ENCODE data around the gene ARMH1. TPM values are rescaled to one million over a fixed set of nuclear protein-coding genes. Genes with fewer than 3 reads are reported as not detected.

The ARMH1 gene
- 0.37 and 2.8 TPM in 2 replicates for total RNA-seq (2014; rRNA removed; shearing (Covaris generic))

DNA sequence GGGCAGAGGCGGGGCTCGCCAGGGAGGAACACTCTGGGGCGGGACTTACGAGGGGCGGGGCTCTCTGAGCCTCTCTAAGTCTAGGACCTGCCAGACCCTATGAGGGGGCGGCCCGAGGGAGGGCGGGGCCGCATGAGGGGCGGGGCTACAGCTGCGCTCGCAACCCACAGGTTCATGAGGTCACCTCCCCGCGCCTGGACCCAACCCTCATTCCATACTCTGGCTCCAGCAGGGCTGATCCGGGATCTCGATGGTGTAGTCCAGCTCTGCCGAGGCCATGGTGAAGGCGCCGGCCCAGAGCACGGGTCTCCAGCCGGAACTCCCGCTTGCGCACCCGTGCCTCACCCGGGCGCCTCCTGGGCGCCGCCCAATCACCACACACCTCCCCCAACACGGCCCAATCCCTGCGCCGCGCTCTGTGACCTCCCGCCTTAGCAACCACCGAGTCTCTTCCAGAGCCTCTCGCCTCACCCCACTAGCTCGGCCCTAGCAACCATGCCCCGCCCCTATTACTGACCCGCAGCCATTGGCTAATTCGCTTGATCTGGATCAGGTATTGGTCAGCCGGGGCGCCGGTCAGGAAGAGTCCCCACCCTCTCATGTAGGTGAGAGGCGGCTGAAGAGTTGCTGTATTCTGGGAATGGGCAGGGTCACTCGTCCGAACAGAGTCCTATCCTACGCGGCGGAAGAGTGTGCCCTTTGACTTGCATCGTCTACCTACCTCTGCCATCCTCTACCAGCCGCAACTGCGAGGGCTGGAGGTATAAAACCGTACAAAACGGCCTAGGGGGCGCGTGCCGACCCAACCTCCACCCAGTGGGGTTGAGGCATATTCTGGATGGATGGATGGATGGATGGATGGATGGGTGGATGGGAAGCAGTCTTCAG lies at the start of gene ARMH1, which contains the start of gene TMEM53:
TSS of gene ARMH1 (plus strand) at position 602 of the 888 bp plus-strand sequence. CDS start 14,984 bp downstream, outside the sequence.
TSS of gene TMEM53 (minus strand) at position 369 of the 888 bp plus-strand sequence. CDS start at position 279, 90 bp downstream.
- peak; percentile 99 for DNase-seq (ENCODE audit: low read depth)

DNA sequence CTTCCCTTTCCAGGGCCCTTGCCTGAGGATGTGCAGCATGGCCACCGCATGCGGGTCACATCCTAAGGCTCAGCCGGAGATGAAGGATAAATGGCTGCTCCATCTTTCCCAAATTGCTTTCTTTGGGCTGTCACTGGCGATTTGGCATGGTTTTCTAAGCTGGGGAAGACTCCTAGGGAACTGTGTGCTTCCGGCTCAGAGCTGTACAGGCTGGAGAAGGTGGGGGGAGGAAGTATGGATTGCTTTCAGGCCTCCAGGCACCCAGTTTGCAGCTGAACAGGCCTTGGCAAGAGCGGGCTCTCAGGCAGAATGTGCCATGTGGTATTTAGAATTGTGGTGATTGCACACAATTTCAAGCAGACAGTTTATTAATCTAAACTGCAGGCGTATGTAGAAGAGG lies 49.2 kb upstream of the ARMH1 start:
- no peak for DNase-seq (ENCODE audit: low read depth)

DNA sequence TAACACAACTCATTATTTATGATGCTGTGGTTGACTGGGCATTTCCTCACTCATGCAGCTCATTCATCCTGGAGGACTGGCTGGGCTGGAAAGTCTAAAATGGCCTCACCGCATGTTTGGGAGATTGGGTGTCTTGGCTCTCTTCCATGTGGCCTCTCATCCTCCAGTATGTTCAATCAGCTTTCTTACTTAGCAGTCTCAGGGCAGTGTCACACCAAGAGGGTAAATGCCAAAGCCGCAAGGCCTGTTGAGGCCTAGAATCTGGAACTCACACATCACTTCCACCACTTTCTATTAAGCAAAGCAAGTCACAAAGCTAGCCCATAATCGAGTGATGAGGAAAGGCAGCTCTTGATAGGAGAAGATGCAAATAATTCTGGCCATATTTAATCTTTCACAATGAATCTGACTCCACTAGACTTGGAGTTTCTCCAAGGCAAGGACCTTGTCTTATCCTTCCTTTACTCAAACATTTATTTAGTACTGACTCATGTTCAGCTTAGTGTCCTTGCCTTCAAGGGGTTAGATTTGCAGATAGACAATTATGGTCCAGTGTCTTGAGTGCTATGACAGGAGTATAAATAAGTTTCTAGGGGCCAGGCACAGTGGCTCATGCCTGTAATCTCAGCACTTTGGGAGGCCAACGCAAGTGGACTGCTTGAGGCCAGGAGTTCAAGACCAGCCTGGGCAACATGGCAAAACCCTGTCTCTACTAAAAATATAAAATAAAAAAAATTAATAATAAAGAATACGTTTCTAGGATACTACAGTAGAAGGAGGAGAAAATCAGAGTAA lies 45.4 kb upstream of the ARMH1 start:
- DNase-seq (ENCODE audit: low read depth), result peak; percentile 98

DNA sequence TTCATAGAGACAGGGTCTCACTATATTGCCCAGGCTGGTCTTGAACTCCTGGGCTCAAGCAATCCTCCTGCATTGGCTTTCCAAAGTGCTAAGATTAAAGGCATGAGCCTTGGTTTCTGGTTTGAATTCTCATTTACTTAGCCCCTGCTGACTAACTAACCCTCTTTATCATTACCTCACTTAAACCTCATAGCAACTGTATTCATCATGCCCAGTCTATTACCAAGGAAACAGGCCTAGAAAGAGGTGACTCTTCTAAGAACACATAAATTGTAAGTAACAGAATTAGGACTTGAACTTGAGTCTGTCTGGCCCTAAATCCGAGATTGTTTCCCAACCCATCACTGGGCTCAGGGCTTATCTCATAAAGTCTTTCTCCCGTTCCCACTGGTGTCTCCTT lies 44.4 kb upstream of the ARMH1 start:
- DNase-seq (ENCODE audit: low read depth), result peak; percentile 85

DNA sequence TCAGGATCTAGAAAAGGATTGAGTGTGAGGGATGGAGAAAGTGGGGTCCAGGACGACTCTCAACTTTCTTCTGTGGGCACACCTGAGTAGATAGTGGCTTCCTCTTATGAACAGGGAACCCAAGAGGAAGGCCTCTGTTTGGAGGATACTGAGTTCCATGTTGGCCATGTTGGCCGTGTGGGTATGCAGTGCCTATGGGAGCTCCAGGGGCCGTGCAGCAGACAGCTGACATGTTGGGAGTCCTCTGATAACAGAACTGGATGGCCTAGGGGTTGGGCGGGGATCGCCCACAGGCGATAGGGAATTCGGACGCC lies 43.2 kb upstream of the ARMH1 start:
- no peak for DNase-seq (ENCODE audit: low read depth)

DNA sequence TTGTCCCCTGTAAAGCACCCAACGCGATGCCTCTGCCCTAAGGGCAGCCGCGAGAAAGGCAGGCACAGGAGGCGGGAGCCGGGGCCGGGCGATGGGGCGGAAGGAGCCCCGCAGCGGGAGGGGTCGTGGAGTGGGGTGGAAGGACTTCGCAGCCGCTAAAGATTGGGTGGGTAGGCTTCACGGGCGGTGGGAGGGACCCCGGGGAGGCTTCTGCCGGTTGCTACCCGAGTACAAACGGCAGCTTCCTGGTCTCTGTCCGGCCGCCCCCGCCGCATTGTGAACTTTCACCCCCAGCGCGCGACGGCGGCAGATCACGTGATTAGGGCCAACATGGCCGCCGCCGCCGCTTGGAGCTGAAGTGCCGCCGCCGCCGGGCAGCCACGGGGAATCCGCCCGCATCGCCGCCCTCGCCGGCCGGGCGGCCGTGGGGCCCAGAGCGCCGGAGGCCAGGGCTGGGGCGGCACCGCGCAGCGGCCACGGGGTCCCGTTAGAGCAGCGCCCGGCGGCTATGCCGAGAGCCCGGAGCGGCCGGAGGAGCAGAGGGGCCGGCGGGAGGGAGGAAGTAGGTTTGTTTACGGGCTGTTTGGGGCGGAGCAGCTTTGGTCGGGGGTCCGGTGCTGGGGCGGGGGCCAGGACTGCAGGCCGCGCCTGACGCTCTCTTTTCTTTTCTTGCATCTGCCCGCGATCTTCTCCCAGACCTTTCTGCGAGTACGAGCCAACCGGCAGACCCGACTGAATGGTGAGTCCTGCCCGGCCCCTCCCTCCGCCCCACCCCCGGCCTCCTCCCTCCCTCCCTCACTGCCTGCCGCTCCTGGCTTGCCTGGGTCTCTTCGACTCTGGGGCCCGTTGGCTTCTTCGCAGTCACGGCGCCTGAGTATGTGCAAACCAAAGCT lies 42.6 kb upstream of the ARMH1 start:
- DNase-seq (ENCODE audit: low read depth), result peak; percentile 80

DNA sequence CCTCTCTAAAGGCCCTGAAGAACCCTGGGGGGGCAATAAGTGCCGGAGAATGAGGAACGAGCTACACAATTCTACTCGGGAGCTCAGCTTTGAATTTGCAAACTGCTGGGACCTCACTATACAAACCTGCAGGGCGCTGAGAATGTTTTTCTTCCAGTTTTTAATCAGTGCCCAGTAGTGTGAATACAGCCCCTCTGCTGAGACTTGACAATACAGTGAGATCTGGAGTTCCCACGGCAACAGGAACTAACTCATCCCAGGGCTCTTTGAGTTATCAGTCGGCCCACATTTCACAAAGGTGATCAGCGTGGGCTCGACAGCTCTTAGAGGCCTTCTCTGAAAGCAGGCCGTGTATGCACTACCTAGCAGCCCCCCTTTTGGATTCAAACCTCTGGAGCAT lies 41.9 kb upstream of the ARMH1 start:
- DNase-seq (ENCODE audit: low read depth), result peak; percentile 31

DNA sequence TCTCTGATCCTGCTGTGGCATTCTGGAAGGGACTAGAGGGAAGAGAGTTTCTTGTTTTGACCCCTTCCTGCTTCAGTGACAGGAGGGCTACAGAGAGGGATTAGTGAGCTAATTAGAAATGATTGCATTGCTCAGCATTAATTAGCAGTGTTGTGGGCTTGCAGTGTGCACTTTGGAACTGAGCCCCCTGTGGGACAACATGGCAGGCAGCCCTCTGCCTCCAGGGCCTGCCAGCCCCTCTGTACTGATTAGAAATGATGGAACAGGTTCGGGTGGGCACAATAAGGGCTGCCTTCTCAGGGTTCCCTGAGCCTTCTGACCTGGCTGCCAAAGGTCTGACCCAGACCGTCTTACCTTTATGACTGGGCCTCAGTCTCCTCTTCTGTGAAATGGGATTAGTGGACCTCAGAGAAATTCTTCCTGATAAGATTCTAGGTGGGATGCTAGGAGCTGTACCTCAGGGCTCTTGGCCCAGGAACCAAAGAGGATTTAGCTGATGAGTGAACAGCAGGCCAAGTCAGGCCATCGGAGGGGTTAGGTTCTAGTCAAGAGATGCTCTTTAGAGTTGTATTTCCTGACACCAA lies 39.8 kb upstream of the ARMH1 start:
- DNase-seq (ENCODE audit: low read depth), result no peak

DNA sequence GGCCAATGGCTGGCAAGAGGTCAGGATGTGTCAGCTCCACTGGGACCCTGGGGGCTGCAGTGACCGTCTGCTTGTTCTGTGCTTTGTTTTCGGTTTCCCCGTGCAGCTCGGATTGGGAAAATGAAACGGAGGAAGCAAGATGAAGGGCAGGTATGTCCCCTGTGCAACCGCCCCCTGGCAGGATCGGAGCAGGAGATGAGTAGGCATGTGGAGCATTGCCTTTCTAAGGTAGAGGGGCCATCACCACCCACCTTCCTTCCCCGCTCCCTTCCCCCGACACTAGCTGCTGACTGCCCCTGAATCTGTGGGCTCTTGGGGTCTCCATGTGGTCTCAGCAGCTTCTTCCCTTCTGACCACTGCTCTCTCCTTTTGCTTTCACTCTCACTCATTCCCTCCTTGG lies 39.1 kb upstream of the ARMH1 start:
- DNase-seq (ENCODE audit: low read depth), result no peak

DNA sequence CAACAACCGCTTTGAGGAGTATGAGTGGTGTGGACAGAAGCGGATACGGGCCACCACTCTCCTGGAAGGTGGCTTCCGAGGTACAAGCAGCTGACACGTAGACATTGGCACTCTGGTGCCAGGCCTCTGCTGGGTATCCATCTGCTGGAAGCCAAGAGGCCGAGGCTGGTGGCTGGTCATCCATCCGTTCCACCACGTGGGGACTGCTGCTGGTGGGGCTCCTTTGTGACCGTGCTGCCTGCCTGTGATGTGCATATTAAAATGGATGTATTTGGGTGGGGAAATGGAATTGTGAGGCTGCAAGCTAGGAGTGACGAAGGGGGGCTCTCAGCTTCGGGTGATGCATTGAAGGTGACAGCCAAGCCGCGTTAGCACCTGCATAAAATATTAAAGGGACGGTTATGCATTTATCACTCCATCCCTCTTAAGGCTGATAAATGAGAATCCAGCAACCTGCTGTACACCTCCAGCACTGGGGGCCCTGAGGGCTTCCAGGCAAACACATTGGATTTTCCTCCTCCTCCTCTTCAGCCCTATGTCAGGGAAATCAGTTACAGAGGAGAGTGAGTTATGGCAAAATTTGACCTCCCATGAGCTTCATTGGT lies 38.3 kb upstream of the ARMH1 start:
- no peak for DNase-seq (ENCODE audit: low read depth)

DNA sequence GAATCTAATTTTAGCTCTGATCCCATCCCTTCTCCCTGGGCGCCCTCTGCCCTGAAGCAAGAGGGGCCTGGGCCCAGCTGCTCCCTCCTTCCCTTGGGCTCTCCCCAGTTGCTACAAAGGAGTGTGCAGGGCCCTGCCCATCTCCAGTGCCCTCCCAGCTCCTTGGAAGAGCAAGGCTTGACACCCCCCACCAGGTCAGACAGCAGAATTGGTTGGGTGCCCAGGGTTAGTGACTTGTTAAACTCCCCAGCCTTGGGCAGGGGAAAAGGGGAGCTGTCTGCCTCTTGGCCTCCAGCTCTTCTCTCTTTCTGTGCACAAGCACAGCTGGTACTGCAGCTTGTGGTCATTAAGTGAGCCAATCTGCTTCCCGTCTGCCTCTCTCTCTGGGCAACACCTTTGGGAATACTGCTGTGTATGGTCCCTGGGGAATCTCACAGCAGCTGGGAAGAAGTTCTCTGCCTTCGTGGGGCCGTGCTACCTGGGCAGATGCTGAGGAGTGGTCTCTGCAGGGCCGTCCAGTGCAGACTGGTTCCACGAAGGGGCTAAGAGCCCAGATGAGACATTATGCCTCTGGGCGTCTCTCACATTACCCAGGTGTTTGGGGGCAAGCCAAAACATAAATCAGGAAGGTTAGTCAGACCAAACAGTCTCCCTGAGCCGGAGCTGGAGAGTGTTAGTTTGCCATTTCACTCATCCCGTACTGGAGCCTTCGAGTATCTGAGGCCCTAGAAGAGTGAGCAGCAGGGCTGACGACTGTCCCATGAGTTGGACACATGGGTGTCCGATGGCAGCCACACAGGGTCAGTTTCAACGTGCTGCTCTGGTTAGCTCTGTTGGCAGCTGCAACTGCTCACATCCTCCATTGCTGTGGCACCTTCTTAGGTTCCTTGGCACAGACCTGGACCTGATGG lies 37.6 kb upstream of the ARMH1 start:
- DNase-seq (ENCODE audit: low read depth), result peak; percentile 67

DNA sequence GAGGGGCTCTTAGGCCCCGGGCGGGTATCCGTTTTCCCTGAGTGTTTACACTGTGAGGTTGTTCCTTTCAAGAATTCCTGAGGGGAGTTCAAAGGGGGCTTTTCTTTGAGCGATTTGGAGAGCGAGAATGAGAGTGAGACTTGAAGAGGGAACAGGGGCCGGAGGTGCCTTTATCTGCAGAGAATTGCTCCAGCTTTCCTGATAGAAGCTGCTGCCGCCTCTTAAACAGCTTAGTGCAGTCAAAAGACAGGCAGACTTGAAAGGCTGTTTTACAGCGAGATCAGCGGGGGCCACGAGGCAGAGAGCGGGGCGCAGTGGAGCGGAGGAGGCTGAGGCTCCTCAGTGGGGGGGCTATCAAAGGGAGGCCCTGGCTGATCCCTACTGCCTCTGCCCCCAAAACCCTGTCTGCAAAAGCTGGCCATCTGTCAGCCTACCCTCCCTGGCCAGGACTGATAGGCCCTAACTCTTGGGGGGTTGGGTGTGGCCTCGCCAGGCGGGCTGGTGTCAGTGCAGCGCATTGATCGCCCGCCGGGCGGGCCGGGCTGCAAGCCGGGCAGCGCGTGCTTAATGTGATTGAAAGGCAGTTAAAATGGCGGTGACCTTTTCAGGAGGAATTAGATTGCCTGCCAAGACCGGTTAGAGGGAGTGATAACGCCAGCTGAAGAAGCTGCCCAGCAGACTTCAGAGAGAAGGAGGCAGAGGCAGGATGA lies 36.7 kb upstream of the ARMH1 start:
- no peak for DNase-seq (ENCODE audit: low read depth)

DNA sequence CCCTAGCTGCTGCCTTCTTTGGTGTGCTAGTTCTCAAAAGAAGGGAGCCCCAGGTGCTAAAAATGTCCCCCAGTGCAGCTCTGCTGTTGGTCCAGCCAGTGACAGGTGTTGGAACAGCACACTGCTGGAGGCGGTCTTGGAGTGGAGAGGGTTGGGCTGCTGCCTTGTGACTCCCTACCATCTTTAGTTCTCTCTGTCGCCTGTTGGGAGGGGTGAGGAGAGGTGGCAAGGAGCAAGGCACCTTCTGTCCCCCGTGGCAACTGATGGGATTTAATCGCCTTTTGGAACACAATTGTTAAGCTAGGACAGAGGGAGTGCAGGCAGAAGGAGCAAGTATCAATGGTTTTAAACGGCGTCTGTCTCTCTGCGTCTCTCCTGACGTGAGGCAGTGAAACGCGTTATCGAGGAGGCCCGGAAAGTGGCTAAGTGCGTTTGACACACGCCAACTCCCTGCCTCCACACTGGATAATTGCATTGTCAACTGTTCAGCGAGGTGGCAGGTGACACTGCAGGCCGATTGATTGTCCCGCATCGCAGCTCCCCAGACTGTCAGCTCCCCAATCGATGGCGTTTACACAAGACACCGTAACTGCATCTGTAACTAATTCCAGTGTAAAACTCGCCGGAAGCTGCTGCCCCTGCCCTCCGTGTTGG lies 34.2 kb upstream of the ARMH1 start:
- DNase-seq (ENCODE audit: low read depth), result no peak

DNA sequence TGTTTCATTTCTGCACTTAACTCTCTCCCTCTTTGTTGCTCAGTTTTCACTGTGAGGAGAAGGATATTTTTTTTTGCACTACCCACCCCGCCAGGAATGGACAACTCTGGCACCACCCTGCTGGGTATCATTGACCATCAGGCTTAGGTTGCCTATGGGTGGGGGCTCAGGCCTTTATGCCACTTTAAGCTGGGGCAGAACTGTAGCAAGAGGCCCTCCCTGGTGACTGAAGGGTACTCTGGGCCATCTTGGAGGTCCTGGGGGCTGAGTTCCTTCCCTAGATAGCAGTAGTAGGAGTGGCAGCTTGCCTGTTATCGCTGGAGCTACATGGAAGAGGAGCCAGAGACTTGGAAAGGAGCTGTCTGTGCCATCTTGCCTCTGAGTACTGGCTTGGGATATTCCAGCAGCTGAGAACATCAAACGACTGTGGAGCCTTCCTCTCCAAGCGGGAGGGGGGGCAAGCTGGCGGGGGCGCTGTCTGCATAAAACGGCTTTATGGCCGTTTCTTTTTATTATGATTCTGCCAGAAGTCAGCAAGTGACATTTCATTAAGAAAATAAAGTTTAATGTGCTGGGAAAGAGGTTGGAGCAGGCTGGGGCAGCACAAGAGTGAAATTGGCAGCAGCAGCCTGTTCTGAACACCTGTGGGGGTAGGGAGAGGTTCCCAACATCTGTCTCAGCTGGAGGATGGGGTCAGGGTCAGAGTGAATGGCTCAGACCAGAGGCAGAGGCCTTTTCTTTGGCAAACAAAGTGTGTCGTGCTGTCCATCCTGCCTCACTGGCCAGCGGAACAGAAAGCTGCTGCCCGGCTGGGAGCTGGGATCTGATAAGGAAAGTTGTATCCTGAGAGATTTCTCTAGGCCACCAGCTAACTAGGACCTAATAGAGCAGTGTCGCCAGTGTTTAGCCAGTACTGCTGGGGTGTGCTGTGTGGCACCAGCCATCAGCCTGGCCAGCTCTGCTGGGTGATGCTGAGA lies 33.1 kb upstream of the ARMH1 start:
- DNase-seq (ENCODE audit: low read depth), result no peak

DNA sequence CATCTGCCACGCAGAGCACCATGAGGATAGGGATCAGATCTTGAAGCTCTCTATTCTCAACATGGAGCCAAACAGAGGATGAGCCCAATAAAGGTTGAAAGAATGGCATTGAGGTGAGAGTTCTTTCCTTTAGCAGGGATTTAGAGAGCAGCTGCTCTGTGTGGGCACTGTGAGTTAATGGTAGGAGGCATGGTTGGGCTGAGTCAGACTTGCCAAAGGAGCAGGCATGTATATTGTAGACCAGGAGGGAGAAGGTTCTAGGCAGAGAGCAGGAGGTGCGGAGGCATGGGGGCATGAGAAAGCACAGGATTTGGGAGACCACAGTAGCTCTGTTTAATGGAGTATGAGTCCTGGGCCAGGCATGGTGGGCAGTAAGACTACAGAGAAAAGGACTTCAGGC lies 32.3 kb upstream of the ARMH1 start:
- DNase-seq (ENCODE audit: low read depth), result no peak

DNA sequence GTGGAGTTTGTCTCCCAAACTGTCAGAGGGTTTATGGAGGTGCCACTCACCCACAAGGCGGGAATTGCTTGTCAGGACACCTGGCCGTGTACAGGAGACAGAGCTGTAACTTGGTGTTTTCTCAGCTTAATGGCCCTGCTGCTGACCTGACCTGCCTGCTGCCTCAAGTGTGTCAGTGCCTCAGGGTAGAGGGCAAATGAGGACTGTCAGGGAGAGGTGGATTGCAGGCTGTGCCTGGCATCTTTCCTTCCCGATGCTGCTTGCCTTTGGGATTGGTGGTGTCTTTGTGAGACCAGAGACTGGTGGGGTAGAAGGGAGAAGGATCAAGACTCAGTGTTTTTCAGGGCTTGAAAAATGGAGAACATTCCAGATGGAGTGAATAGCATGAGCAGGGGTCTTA lies 31.6 kb upstream of the ARMH1 start:
- DNase-seq (ENCODE audit: low read depth), result no peak

DNA sequence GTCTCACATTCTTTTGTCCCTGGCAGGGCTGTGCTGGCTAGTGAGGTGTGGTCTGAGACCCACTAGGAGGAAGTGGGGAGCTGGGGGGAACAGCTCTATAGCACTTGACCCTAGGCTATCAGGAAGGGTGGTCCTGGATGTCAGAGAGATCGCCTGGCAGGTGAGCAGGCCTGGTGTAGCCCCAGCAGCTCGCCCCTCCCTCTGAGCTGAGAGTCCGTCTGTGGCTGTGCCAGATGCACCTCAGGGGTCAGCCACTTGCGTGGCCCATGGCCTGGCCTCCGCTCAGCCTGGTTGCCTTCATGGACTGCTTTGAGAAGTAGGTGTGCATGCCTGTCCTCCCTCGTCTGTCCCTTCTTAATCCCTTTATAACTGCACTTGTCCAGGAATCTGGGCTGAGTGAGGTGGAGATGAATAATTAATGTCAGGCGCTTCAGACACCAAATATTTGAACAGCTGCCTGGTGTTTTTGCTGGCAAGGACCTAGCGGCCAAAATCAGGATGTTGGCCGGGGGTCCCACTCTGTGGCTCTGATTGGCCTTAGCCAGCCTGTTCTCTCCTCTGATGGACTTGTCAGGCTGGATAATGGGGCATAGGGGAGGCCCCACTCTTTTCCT lies 30.7 kb upstream of the ARMH1 start:
- DNase-seq (ENCODE audit: low read depth), result no peak
